HTERT RPE-1 (cell line): ENCODE measurements around the gene COL23A1.
"Not testable (repeated sequence)": the region's sequence is repeated elsewhere in the genome, so short reads cannot be mapped to it uniquely, and the experiment has no call there.

Experiments
- in situ Hi-C: fragments of 300-500 bp; cut with MboI; formaldehyde crosslinking; loops from 4 replicates; pipeline ENCODE4 v1.14.3; 2020; ENCODE audit warnings: low sequenced_read_pairs

The COL23A1 gene

DNA sequence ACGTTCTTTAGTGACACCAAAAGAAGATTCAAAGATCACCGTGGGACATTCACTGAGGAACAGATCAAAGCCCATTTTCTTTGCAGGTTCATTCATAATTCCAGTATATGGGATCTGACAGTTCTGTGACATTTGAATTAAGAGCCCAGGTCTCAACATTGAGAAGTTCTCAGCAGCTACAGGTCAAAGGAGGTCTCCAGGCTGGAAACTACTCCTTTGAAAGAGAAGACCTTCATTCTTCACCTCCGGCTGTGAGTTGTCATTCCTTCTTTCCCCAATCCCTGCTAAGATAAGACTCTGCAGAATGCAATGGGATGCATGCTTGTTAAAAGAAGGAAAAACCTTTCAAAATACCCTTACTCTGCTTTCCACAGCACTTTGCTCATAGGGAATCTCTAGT, 79.0 kb downstream of the COL23A1 start:
- in situ Hi-C loops, result no loop called here

DNA sequence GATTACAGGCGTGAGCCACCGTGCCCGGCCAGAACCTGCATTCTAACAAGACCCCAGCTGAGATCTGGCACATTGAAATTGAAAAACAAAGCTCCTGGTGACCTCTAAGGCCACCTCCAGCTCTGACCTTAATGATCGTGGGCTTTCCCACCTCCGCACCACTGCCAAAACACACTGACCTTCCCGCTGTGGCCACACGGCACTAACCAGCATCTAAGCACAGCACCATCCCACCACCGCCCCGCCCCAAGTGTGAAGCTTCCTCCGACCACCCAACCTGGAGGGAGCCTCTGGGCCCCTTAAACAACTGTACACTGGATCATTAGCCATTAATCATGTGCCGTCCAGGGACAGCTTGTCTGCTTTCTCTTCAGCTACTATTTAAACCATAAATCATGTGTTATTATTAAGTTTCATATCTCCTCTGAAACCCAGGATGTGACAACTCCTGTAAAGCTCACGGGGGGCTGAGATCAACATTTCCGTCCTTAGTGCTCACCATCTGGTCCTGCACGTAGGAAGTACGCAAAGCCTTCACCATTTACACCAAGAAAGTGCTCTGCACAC, 80.6 kb downstream of the COL23A1 start:
- in situ Hi-C loops, result no loop called here

DNA sequence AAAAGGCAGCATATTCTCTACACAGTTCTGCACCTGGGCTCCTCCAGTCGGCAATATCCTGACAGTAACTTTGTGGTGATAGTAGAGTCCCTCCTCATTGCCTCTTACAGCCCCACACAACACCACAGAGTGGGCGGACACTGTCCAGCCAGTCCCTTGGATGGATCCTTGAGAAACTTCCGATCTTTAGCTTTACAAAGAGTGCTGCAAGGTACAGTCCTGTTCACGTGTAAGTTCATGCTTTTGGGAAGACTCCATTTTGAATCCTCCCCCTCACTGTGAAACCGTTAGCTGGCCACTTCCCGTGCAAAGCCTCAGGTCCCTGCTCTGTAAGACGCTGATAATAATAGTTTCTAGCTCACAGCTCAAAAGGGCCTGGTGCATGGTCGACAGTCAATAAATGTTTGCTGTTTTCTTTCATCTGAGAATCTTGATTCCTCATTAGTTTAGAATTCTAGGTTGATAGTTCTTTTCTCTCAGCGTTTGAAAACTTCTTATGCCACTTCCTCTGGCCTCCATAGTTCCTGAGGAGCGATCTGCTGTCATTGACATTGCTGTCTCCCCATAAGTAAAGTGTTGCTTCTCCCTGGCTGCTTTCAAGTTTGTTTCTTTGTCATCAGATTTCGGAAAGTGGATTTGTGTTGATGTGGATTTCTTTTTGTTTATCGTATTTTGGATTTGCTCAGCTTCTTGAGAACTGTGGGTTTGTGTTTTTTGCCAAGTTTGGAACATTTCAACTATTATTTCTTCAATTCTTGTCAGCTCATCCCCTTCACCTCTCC, 82.9 kb downstream of the COL23A1 start:
- in situ Hi-C loops, result no loop called here

DNA sequence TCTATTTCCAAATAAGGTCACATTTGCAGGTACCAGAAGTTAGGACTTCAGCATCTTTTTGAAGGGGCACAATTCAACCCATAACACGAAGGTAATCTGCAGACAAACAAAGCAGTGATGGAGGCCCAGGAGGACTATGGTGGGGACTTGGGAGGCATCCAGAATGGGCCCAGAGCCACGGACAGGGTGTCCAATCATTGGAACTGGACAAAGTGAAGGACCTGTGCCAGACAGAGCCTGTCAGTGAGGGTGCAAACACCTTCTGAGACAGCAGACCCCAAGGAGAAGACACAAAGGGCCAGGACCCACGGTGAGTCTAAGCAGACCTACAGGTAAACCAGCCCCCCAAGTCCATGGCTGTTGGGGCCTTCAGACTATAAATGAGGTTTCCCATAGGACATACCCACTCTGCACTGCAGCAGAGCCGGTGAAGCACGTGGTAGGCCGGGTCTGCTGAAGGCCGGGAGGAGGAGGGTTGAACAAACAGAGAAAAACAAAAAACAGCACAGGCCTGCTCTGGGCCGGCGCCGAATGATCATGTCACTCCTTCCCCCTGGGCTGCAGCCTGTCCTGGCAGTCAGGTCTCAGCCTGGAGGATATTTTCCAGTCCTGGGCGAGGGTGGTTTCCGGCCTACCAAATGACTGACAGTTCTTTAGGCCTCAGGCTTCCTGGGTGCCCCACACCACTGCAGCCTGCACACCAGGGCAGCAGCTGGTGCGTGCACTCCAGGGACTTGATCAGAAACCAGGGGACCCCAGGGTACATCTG, 84.4 kb downstream of the COL23A1 start:
- in situ Hi-C loops, result no loop called here

DNA sequence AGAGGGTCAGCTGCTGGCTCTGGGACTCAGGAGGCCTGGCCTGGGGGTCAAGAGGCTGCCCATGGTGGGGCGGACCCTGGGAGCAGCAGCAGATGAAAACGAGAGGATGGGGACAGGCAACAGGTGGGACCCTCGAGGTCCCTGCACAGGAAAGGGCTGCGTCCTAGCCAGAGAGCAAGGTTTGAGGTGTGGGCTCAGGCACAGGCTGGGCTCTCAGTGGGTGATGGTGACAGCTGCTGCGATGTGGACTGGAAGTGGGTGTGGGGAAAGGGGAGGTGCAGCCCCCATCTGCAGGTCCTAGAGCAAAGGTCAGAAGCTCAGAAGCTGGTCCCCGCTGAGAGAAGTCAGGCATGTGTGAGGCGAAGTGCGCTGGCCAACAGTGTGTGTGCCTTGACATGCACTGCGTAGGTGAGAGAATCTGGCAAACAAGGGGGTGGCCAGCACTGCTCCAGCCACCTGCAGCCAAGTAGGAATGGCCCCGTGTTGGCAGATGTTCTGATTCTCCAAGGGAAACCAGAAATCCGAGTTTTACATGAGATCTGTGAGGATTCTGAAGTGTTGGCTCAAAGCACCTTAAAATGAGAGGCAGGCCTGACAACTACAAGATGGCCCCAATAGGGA, 85.7 kb downstream of the COL23A1 start:
- in situ Hi-C loops, result no loop called here

DNA sequence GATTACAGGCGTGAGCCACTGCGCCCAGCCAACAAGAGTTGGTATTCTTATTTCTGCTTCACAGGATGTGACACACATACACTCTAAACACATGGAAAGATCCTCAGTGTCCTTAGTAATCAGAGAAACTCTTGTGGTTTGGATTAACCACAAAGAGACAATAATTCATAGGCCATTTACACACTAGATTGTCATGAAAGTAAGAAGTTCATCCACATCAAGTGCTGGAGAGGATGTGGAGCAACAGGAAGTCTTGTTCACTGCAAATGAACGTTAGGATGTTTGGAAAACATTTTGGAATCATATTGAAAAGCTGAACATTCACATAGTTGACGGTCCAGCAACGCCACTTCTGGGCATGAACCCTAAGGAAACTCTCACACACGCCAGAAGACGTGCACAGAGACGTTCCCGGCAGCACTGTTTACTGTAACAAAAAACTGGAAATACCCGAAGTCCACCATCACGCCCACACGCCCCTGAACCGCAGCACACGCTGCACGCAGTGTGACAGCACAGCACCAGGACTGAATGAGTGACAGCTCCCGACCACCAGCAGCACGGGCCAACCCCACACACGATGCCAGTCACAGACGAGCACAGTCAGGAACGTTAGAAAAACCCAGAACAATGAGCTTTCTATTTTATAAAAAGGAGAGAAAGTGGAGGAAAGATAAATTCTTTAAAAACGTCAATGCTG, 87.6 kb downstream of the COL23A1 start:
- in situ Hi-C loops, result no loop called here

DNA sequence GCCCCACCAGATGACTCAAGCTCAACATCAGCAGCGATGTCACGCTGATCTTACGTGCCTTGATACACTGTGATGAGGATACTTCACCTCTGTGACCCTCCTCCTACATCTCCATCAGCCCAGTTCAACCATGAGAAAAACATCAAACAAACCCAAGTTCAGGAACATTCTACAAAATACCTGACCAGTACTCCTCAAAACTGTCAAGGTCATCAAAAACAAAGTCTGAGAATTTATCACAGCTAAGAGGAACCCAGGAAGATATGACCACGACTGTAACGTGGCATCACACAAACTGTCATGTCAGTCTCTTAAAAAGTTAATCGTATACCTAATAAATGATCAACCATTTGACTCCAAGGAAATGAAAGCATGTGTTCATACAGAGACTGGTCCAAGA, 90.8 kb downstream of the COL23A1 start:
- in situ Hi-C loops, result no loop called here

DNA sequence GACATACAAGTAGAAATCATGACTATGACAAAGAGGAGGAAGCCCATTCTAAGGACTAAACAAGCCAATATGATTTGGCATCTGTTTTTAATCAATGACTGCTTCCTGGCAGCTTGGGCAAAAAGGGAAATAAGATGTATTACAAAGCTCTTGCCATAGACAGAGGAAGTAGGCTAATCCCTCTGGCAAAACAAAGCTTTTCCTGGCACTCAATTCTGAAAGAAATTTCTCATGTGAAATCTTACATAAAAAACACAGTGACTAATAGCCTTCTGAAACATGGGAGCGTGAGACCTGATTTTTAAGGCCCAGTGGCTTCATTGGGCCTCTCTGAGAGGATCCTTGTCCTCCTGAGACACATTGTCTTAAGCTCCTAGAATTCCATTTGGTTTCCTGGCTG, 93.6 kb downstream of the COL23A1 start:
- in situ Hi-C loops, result no loop called here

DNA sequence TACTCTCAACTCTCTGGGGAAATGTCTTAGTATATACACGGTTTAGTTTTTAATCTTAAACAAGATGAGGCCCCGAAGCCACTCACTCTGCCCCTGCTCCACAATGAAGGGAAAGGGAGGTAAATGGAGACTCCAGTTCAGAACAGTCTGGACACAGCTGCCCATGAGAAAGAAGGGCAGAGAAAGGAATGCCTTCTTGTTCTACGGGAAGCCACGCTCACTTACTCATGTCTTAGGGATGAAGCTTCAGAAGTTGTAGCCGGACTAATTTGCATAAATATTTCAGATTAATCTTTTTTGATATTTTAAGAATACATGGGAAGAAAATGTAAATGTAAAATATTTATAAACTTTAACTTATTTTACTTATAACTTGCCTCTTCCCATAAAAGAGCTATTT, 94.0 kb downstream of the COL23A1 start:
- in situ Hi-C loops, result no loop called here

DNA sequence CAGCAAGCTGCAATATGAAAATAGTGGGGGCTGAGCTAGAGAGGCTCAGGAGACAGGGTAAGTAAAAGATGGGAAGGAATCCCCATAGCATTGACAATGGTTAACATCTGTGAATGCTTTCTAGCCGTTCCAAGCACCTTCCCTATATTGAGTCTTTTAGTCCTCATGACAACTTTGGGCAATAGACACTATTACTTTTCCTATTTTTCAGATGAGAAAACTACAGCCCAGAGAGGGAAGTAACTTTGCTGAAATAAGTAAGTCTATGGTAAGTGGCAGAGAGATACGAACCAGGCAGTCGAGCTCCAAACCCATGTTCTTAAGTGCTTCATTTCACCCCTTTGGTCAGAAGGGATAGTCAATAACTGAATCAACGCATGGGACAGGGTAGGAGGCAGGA, 94.5 kb downstream of the COL23A1 start:
- in situ Hi-C loops, result no loop called here

DNA sequence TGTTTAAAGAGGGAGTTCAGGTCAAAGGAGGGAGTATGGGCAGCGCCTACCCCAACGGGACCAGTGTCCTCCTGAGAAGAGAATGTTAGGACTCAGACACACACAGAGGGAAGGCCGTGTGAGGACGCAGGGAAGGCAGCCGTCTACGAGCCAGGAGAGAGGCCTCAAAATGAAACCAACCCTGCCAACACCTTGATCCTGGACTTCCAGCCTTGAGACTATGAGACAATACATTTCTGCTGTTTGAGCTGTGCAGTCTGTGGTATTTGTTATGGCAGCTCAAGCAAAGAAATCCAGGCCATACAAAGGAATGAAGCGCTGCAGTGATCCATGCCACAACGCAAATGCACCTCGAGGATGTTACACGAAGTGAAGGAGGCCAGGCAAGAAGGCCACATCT, 97.9 kb downstream of the COL23A1 start:
- in situ Hi-C loops, result no loop called here

DNA sequence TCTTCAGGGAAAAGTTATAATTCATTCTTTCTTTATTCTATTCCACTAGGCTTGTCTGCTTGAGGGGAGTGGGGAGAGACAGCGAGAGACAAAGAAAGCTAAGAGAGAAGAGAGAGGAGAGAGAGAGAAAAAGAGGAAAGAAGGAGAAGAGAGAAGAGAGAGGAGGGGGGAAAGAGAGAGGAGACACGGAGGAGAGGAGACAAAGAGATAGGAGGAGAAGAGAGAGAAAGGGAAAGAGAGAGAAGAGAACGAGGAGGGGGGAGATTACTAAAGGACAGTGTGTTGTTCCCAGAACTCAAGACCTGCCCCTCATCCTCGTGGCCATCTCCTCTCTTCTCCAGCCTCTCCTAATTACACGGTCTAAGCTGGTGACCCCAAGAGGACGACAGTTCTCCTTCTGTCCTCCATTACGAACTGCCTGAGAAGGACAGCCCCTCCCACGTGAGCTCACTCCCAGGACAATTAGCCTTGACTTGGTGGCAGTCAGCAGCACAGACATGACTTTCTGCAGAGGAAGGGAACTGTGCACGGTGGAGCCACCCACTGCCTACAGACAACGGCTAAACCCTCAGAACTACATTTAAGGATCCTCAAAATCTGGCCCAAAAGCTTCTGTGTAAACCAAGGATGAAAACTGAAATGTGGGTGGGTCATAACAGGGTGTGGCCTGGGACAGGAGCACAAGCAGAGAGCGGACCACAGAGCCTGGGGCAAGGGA, 99.1 kb downstream of the COL23A1 start:
- in situ Hi-C loops, result no loop called here

DNA sequence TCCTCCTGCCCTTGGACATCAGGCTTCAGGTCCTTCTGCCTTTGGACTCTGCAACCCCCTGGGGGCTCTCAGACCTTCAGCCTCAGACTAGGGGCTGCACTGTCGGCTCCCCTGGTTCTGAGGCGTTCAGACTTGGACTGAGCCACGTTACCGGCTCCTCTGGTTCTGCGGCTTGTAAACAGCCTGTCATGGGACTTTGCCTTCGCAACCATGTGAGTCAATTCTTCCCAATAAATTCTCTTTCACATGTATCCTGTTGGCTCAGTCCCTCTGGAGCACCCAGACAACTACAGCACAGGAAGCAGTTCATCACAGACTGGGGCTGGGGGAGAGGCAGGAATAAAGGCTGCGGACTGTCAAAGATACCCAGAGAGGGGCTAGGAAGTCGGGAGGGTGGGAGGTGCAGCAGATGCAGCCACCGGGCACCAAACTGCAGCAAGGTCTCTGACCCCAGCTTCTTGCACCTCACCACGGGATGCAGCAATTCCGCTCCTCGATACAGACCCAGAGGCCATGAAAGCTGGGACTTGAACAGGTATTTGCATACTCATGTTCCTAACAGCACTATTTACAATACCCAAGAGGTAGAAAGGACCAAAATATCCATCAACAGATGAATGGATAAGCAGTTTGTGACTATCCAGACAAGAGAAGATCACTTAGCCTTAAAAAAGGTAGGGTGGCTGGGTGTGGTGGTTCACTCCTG, 100.8 kb downstream of the COL23A1 start:
- in situ Hi-C loops, result no loop called here

DNA sequence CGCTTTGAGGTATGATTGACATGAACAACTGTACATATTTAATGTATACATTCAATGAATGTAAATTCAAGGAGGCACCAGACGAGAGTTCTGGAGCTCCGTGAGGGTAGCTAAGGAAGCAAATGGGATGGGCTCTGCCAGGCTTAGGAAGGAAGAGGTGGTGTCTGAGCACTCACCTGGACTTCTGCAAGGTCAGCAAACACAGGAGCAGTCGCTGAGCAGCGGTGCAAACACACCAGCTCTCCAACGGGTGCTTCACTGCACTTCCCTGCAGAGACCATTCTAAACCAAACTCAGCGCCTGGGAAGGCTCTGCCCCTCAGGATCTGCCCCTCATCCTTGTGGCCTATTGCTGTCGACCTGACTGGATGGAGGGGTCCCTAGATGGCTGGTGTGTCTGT, 101.5 kb downstream of the COL23A1 start:
- in situ Hi-C loops, result no loop called here

DNA sequence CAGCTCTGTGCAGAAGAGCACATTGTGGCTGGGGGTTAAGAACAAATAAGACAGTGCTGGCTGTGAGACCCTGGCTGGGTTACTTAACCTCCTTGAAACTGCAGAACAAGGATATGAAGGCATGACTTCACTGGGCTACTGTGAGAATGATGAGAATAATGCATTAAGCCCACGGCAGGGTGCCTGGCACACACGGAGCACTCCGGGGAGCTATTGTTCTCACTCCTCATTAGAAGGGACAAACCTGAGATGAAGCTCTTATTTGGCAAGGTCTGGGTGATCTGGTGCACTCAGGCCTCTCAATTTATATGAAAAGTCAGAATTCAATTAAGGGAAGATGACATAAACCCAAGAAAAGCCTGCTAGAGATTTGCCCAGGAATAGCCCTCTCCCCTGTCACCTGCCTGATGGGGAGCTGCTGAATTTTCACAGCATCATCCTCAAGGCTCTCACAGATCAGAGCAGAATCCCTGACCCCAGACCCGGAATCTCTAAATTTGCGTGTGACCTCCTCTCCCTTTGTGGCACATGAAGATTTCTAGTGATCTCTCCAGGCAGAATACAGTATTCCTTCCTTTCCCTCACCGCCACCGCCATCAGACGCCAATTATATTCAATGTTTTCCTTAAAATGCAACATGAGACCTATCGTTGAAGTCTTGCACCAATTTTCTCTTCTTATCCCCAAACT, 102.1 kb downstream of the COL23A1 start:
- in situ Hi-C loops, result no loop called here

DNA sequence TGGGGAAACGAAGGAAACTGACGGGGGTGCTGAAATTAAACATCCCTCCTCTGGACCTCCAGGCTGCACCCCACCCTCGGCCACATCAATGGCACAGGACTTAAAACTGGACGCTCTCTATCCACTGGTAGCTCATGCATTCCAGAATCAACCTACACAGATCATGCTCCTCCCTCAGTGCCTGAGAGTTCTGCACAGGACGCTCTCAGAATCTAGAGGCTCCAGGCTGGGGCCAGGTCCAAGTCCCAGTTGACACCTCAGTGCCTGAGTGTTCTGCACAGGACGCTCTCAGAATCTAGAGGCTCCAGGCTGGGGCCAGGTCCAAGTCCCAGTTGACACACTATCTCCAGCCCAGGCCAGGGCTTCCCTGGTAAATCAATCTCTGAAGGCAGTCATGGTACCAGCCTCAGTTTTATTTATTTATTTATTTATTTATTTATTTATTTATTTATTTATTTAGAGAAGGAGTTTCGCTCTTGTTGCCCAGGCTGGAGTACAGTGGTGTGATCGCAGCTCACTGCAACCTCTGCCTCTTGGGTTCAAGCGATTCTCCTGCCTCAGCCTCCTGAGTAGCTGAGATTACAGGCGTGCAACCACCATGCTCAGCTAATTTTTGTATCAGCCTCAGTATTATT, 103.2 kb downstream of the COL23A1 start:
- in situ Hi-C loops, result not testable (repeated sequence)

DNA sequence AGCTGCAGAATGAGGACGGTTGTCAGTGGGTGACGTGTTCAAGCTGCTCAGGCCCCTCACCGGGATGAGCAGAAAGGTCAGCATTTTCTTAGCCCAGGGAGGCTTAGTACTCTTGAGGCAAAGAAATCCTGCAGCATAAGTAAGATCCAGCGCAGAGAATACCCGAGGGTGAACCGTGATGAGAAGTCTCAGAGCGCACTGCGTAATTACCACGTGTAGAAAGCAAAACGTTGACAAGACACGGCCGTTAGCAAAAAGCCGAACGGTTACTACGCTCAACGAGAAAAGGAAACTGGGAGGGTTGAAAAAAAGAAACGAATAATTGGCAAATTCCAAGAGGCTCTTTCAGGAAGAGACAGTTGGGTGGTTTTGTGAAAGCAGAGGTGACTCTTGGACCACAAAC, 104.0 kb downstream of the COL23A1 start:
- in situ Hi-C loops, result no loop called here

DNA sequence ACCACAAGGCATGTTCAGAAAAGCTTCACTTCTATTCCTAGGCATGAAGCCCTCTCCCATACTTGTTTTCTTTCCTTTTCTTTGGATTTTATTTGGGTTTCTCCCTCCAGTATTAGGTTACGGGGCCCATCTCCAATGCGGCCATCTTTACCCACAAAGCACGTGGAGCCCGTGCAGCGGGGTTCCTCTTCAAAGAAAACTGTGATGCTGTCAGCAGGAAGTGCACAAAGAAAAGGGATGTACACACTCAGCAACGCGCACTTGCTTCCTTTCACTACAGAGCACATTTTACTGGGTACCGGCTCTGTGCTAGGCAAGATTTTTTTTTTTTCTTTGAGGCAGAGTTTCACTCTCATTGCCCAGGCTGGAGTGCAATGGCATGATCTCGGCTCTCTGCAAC, 106.6 kb downstream of the COL23A1 start:
- in situ Hi-C loops, result no loop called here

DNA sequence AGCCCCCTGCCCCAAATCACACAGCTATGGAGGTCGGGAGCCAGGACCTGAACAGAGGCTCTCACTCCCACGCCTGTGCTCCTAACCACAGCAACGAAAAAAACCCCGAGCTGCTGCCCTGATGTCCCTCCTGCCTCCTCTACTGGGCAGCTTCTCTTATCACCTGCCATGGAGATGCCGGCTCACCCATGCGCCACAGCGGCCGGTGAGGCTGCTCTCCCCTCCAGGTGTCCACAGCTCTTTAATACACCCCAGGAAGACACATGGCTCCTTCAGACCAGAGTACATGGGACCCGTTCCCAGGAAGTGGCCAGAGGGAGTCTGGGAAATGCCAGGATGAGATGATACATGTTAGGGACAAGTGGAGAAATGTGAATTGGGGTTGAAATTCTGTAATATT, 110.9 kb downstream of the COL23A1 start:
- in situ Hi-C loops, result no loop called here
